ENCODE measurements around the gene ADRA2B. TPM values are rescaled to one million over a fixed set of nuclear protein-coding genes. Genes with fewer than 3 reads are reported as not detected.

The ADRA2B gene
- polyA plus RNA-seq, 1 donor (not counting 4 experiments of a cell fraction or from before 2014, with no cell fraction given) = not detected

- Histone ChIP-seq H4K20me1 (ENCODE audit: control insufficient read depth, extremely low read depth, insufficient read depth, low read length) (no peaks in the 10 kb centered on the region), H3K36me3 (ENCODE audit: control insufficient read depth in 2 of 2, extremely low read depth in 1 of 2, insufficient read depth in 2 of 2, low read length in 2 of 2) (no peaks in the 10 kb centered on the region), H3K27me3 (ENCODE audit: control insufficient read depth, extremely low read depth, insufficient read depth, low read length) (peaks cover 50% of the 10 kb centered on the region), H3K4me3 (ENCODE audit: control insufficient read depth in 2 of 3, extremely low read depth in 1 of 3, insufficient read depth in 2 of 3, low read depth in 1 of 3, low read length in 3 of 3) (no peak overlapping the region), H3K27ac (ENCODE audit: control insufficient read depth, insufficient read depth, low read length) (no peak overlapping the region), H3K4me1 (ENCODE audit: control insufficient read depth, extremely low read depth, insufficient read depth, low read length) (peaks cover 5% of the 10 kb centered on the region), H3K9me3 (ENCODE audit: control insufficient read depth, low read depth, low read length) (no peaks in the 10 kb centered on the region), H2AFZ (ENCODE audit: control insufficient read depth, low read length) (no peak overlapping the region), H3K79me2 (ENCODE audit: control insufficient read depth, insufficient read depth, low read length) (no peaks in the 10 kb centered on the region), H3K9me1 (ENCODE audit: control insufficient read depth, extremely low read depth, insufficient read depth, low read length) (no peaks in the 10 kb centered on the region), H3K4me2 (ENCODE audit: control insufficient read depth, extremely low read depth, insufficient read depth, low read depth, low read length) (no peak overlapping the region), H3K9ac (ENCODE audit: control insufficient read depth, extremely low read depth, insufficient read depth, low read length) (no peak overlapping the region)
- no peak for TF ChIP-seq EZH2 (IDR thresholded peaks at IDR 0.05; ENCODE audit: low read length)
- TF ChIP-seq, protein P1, sequence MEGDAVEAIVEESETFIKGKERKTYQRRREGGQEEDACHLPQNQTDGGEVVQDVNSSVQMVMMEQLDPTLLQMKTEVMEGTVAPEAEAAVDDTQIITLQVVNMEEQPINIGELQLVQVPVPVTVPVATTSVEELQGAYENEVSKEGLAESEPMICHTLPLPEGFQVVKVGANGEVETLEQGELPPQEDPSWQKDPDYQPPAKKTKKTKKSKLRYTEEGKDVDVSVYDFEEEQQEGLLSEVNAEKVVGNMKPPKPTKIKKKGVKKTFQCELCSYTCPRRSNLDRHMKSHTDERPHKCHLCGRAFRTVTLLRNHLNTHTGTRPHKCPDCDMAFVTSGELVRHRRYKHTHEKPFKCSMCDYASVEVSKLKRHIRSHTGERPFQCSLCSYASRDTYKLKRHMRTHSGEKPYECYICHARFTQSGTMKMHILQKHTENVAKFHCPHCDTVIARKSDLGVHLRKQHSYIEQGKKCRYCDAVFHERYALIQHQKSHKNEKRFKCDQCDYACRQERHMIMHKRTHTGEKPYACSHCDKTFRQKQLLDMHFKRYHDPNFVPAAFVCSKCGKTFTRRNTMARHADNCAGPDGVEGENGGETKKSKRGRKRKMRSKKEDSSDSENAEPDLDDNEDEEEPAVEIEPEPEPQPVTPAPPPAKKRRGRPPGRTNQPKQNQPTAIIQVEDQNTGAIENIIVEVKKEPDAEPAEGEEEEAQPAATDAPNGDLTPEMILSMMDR (optimal IDR thresholded peaks at IDR 0.05 in 1 of 3, IDR thresholded peaks at IDR 0.05 in 1 of 3, conservative IDR thresholded peaks at IDR 0.05 in 1 of 3; ENCODE audit: extremely low read depth in 1 of 3, insufficient read depth in 2 of 3, low read length in 3 of 3) = peak in 2 of 3 experiments; percentile 6 to 43
- dilution Hi-C loops (cut with MboI; ENCODE audit: extremely low pct_ligation_motif_present, low sequenced_read_pairs) = no loop called here
- DNase-seq (ENCODE audit: low read depth, low spot score) = no peak
- FAIRE-seq = no peak
These were observed 1.6 kb upstream of the ADRA2B start for GRCh38 chr2:96117701-96118588.

- Histone ChIP-seq H3K9me1 (ENCODE audit: control insufficient read depth, extremely low read depth, insufficient read depth, low read length) (no peaks in the 10 kb centered on the region), H2AFZ (ENCODE audit: control insufficient read depth, low read length) (peak overlapping the region; percentile 58), H3K9ac (ENCODE audit: control insufficient read depth, extremely low read depth, insufficient read depth, low read length) (peak overlapping the region; percentile 39), H3K27ac (ENCODE audit: control insufficient read depth, insufficient read depth, low read length) (no peak overlapping the region), H3K79me2 (ENCODE audit: control insufficient read depth, insufficient read depth, low read length) (no peaks in the 10 kb centered on the region), H3K9me3 (ENCODE audit: control insufficient read depth, low read depth, low read length) (no peaks in the 10 kb centered on the region), H3K4me1 (ENCODE audit: control insufficient read depth, extremely low read depth, insufficient read depth, low read length) (peaks cover 5% of the 10 kb centered on the region), H3K36me3 (ENCODE audit: control insufficient read depth in 2 of 2, extremely low read depth in 1 of 2, insufficient read depth in 2 of 2, low read length in 2 of 2) (no peaks in the 10 kb centered on the region), H3K4me3 (ENCODE audit: control insufficient read depth in 2 of 3, extremely low read depth in 1 of 3, insufficient read depth in 2 of 3, low read depth in 1 of 3, low read length in 3 of 3) (peak overlapping the region; percentile 43 to 70 (median 46)), H3K27me3 (ENCODE audit: control insufficient read depth, extremely low read depth, insufficient read depth, low read length) (peaks cover 47% of the 10 kb centered on the region), H4K20me1 (ENCODE audit: control insufficient read depth, extremely low read depth, insufficient read depth, low read length) (no peaks in the 10 kb centered on the region), H3K4me2 (ENCODE audit: control insufficient read depth, extremely low read depth, insufficient read depth, low read depth, low read length) (peak overlapping the region; percentile 84)
- dilution Hi-C loops (cut with MboI; ENCODE audit: extremely low pct_ligation_motif_present, low sequenced_read_pairs) = no loop called here
- FAIRE-seq = no peak
- TF ChIP-seq EZH2 (IDR thresholded peaks at IDR 0.05; ENCODE audit: low read length) = no peak
- TF ChIP-seq, protein P1 (optimal IDR thresholded peaks at IDR 0.05 in 1 of 3, IDR thresholded peaks at IDR 0.05 in 1 of 3, conservative IDR thresholded peaks at IDR 0.05 in 1 of 3; ENCODE audit: extremely low read depth in 1 of 3, insufficient read depth in 2 of 3, low read length in 3 of 3) = peak in 2 of 3 experiments; percentile 63 to 74
- no peak for DNase-seq (ENCODE audit: low read depth, low spot score)
These were observed 635 bp upstream of the ADRA2B start for GRCh38 chr2:96116879-96117533.
